NCI-H2029 treated with DMSO at 0.1 percent for 48 hours (cell line): ENCODE measurements around the gene FNDC3B.
"Not testable (repeated sequence)": the region's sequence is repeated elsewhere in the genome, so short reads cannot be mapped to it uniquely, and the experiment has no call there.

Experiments
- DNase-seq: peaks from one replicate; lab custom pipeline; 2025; lab: John Stamatoyannopoulos, UW

The FNDC3B gene

DNA sequence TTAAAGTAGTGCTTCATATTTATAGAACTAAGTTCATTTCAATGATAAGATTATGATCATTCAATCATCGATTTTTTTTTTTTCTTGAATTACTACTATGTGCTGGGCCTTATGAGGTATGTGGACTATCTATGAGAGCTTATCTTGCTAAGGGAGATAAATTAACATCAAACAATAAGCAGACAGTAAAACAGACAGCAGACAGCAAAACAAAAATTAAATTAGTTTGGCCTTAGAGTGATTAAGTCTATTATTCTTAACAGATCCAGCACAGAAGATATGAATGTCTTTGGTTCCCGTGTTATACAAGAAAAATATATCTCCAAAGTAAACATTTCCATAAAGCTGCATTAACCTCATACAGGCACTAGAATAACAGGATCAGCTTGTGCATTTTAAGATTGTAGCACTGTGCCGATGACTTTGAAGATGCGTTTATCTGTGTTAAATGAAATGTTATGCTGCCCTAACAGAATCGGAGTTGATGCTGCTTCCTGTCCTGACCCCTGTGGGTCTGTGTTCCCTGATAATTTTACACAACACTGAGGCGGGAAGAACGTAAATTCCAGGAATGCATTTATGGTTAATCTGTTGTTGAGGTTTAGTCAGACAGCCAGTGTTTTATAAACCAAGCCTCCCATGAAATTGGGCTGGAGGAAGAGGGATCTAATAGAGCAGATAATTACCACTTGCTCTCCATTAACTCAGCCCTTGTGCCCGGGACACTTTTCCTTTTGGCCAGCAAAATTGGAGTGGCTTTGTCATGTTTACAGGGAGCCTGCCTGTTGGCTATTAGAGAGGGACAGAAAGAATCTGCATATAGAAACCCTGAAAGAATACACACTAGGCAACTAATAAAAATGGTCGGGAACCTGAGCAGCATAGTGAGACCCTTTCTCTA, 328.1 kb downstream of the FNDC3B start:
- DNase-seq, result no peak

DNA sequence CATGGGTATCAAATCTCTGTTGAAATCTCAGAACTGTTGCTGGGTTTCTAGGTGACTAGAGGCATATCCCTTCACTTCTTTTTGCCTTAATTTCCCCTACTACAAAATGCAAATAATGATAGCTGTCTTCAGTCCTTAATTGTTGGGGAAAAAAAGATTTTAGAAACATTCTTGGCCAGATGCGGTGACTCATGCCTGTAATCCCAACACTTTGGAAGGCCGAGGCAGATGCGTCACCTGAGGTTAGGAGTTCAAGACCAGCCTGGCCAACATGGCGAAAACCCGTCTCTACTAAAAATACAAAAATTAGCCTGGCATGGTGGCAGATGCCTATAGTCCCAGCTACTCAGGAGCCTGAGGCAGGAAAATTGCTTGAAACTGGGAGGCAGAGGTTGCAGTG, 329.2 kb downstream of the FNDC3B start:
- not testable (repeated sequence) for DNase-seq

DNA sequence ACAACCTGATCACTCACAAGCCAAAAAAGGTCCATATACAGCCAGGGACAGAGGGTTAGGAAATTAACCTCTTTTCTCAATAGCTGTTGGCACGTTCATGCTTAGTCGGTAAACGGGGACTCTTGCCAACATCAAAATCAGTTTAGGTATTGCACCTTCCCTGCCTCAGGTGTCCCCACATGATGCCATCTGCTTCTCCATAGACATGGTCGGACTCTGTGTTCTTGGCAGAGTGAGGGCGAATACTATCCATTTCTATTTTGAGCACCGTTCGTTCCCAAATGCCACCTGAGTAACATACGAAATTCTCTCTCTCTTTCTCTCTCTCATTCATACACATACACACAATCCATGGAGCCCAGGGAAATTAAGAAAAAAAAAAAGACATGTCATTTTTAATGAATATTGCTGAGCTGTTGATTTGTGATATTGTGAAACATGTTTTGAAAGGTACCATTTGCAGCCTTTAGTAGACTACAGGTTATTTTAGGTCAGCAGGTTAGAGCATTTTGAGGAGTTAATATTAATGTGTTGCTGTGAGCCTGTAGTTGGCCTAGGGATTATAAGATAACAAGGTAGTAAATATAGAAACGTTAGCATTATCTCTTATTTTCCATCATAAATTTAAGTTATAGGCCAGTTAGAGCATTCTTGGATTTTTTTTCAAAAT, 330.3 kb downstream of the FNDC3B start:
- DNase-seq, result no peak

DNA sequence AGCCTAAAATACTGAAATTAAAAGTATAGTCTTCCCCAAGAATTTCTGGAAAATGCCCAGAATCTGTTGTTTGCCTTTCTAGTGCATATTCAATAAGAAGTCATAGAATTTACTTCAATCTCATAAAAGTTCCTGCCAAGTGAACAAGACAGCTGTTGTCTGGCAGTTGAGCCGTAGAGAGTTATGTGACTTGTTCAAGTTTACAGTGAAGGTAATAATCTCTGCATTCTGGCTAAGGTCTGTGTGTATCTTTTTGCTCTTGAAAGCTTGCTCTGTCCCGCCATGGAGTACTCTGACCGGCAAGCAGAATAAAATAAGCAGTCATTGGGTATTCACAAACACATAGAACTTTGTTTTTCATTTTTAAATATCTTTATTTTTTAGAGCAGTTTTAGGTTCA, 331.0 kb downstream of the FNDC3B start:
- DNase-seq, result no peak

DNA sequence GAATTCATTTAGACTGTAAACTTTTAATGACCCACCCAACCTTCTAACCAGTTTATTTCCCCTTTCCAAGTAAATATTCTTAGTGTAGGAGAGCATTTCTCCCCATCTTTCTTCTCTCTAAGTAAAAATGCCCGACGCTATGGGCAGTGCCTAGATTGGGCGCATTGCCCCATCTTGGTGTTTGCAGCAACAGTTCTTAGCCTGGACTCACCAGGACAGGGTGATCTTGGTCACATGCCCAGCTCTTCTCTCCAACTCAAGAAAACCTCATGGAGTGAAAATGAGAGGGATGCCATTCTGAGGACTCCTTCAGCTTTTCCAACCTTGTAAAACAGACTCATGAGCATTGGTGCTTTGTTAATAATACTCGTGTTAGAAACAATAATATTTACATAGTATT, 332.2 kb downstream of the FNDC3B start:
- DNase-seq, result no peak

DNA sequence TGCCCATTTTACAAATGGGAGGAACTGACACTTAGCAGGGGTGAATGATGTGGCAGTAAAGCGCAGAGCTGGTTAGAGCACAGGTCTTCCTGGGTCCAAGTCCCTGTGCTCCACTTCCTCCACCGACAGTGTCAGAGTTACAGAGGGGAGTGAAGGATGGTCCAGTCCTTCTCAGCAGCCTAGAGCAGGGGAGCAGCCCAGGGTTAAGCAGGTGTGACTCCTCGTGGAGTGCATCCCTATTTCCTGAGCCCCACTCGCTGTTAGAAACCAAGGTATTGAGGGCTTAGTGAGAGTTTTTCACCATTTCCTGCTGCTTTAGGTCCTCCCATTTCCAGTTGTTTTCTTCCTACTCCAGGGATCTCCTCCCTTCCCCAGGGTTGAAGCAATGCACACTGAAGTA, 333.5 kb downstream of the FNDC3B start:
- no peak for DNase-seq

DNA sequence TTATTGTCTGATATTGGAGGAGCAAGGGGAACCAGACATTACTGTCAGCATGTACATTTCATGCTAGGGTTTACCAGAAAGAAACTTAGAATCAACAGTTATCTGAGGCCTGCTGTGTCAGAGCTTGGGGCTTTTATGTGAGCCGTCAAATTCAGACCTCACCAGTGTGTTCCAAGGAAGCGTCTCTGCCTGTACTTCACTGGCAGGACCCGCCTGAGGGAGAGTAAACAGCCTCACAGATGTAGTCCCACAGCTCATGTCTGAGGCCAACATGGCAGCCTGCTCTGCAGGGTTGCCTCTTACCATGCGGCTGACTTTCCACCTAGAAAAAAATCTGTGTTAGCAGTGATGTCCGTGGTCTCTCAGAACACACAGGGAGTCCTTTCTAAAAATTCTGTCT, 334.5 kb downstream of the FNDC3B start:
- no peak for DNase-seq

DNA sequence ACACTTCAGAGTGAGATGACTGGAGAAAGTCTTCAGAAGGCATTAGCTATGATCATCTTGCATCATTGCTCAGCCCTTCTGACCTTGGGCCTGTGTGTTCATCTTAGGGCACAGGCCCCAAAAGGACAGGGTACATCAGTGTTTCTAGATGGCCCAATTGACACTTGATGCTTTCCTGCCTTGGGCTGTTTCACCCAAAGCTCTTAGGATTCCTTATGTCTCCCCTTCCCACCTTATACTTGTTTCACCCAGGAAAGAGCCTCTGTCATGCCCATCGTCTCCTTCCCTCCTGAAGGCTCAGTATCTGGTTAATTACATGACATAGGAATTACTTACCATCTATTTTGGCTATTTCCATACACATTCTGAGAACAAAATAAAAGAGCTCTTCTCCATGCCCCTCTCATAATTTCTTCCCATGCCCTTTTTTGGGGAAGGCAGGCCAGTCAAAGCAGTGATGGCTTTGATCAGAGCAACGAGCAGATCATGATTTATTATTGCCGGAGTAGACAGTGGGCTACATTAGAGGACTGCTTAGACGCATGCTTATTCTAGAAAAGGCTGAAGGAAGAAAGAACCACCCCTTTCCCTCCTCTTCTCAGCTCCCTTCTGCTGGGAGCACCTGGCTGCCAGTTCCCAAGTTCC, 335.9 kb downstream of the FNDC3B start:
- no peak for DNase-seq

DNA sequence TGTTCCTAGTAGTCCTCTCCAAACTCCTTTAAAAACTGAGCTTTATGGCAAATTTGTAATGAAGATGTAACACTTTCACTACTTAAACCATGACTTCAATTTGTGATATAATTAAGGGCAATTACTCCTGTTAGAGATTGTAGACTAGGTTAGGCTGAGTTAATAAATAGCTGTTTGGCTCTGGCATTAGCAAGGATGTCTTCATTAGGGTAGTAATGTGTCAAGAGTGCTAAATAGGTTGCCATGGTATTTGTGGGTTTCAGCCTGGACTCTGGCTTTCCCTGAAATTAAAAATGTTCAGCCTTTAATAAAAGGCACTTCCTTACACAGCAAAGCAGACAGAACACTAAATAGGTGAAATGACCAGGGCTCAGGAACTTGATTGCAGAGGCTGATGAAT, 337.0 kb downstream of the FNDC3B start:
- DNase-seq, result no peak

DNA sequence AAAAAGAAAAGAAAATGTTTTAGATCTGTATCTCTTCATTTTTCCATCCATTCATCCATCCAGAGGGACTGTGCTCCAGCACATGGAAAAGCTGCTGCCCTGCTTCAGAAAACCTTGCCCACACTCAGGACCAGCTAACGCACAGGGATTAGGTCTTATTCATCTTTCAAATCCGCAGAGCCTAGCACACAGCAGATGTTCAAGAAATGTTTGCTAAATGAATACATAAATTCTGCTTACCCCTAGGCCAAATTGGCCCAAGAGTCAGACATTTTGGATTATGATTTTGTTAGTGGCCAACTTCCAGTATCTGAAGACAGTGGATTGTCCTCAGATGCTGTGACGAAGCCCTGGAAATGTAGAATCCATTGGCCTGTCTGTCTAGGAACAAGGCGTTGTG, 337.5 kb downstream of the FNDC3B start:
- DNase-seq, result no peak

DNA sequence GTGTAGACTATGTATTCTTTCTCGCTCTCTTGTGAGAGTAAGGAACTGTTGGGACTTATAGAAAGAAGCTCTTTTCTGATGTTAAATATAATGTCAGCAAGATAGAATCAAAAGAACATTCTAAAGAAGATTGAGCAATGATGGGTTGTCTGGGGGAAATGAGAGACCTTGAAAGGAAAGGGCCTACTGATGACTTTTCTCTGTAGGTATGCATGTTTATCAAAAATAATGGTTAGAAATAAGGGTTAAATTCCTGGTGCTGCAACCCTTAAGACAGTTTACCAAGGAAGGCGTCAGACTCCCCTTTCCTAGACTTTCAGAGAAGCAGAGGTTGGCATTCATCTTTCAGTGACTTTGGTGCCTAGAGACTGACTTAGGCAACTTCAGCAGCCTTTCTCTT, 339.1 kb downstream of the FNDC3B start:
- DNase-seq, result no peak

DNA sequence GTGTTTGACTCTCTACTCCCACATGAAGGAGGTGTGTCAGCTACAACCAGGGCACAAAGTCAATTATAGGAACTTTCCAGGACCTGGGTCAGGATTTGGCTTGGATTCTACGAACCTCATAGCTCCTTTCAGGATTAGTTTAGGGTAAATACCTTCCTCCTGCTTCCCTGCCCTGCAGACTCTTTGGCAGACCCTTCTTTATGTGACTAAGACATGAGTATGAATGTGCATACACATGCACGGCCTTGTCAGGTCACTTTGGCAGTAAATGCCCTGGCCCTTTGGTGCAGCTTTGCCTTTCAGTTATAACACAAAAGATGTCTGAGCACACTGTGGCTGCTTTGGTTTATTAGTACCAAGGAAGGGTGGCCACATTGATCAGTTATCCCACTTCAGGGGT, 340.0 kb downstream of the FNDC3B start:
- DNase-seq, result no peak

DNA sequence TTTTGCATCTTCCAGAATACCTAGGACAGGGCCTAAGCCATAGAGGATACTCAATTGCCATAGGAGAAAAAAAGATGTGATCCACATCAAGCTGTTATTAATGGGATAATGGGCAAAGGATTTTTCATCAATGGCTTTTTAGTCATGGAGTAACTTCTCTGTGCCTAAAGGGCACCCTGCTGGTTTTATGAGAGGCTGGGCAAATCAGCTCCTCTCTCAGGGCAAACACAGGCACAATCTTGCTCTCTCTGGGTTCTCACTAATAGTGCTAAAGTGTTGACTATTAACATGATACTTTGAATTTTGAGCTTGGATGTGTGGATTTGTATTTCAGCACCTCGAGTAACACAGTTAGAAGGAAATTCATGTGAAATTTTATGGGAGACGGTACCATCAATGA, 341.3 kb downstream of the FNDC3B start:
- no peak for DNase-seq

DNA sequence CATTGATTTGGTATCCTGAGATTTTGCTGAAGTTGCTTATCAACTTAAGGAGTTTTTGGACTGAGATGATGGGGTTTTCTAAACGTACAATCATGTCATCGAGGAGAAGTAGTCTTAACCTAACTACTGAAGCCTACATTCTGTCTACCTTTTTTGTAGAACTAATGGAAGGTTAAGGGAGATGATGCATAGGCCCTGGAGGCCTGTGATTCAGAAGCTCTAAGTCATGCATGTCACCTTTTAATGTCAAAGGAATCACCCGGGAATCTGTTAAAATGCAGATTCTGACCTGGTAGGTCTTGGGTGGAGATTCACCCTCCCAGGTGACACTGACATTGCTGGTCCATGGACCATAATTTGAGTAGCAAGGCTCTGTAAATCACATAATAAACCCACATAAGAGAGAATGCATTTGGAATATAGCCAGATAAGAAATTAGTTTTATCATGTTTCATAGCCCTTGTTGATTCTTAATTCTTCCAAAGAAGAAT, 344.0 kb downstream of the FNDC3B start:
- no peak for DNase-seq

DNA sequence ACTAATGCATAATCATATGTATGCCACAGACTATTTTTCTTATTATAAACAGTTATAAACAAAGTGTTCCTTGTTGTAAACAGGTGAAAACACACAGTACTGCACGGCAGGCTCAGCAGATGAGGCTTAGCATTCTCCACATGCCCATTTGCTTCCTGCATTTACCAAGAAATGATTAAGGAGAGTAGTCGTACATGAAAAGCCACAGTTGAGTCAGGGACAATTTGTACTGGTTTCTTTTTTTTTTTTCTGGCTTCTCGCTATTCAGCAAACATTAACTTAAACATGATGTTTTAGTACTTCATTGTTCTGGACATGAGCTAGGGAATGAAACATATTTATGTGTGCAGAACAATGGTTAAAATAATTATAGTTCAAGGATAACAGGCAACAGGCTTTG, 345.5 kb downstream of the FNDC3B start:
- DNase-seq, result no peak

DNA sequence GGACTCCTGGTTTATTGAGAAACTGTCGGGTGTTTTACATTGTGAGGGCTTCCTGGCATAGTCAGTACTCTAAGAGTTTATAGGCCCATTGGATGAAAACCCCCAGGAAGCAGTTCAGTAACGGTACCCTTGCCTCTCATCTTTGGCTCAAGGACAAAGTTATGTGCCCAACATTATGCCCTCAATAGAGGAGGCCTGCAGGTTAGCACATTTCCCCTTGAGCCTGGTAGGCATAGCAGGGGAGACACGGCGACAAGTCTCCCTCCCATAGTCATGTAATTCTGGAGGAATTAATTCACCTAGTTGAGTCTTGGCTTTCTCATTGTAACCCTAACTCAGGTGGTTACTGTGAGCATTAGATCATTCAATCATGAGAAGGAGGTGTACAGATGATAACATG, 348.4 kb downstream of the FNDC3B start:
- DNase-seq, result no peak

DNA sequence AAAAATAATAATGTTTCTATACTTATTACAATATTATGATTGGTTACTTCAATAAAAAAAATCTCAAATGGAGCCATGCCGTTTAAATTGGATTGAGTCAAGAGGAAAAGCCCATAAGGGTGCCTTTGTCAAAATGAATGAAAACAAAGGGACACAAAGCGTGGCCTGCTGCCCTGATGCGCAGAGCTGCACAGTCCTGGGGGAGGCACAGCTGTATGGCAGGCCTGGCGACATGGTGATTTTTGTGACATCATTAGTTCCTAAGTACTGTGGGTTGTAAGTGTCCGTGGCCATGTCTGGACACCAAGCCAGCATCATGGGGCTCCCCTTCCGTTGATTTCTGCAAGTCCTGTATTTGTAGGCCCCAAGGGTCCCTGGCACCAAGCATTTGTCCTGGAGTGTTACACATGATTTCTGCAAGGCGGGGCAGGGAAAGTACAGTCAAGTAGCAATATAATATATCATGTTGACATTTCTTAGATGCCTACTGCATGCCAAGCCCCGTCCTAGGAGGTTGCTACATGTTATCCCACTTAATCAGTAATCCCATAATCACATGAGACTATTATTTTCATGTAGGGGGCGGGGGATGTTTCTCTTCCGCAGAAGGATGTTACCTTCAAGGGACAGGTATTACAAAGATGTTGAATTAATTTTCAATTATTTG, 349.2 kb downstream of the FNDC3B start:
- no peak for DNase-seq

DNA sequence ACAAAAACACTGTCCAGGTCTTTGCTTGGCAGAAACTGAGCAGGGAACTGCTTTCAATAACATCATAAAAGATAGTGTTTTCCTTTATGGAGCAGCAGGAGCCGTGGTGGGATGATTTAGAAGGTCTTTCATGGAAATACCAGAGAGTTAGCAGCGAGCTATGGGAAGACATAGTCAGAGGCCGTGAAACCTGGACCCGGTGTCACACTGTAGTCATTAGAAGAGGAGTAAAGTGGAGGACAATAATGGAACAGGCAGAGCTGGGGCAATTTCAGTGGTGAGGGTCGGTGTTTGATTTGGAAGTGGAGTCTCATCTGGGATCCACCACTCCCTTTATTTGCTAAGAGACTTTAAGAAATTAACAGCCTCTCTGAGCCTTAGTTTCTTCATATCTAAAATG, 351.4 kb downstream of the FNDC3B start:
- DNase-seq, result no peak

DNA sequence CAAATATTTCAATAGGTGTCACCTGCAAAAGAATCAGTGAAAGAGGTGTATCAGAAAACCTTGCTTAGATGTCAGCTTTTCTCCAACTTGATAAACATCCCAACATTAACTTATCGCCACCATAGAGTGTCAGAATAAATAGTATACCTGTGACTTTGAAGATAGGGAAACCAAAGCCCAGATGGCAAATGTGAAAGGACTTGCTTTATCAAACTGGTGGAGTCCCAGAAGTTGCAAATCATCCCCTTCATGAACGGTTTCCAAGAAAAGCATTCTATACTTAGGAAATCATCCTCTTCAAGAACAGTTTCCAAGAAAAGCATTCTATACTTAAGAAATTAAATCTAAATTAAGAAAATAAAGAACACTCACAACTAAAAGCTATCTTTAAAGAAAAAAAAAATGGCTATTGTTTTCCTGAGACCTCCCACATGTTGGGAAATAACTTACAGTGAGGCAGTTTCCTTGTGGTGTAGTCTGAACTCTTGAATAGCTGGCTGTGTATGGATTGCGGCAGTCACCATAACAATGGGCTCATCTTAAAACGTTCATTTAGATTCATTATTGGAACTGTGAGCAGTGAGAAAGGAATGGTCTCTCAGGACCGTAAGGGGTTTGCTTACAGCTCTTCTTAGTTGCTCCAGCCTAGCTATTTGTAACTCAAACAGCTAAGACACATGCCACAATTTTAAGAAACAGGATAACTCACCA, 352.4 kb downstream of the FNDC3B start:
- no peak for DNase-seq

DNA sequence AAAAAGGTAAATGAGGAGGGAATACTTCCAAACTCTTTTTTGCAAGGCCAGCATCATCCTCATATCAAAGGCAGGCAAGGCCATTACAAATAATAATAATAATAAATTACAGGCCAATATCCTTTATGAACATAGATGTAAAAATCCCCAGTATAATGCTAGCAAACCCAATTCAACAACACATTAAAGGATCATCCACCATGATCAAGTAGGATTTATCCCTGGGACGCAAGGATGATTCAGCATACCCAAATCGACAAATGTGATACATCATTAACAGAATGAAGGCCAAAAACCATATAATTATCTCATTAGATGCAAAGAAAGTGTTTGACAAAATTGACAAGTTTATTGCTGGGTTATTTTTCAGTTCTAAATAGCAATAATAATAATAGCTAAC, 355.3 kb downstream of the FNDC3B start:
- DNase-seq, result no peak

DNA sequence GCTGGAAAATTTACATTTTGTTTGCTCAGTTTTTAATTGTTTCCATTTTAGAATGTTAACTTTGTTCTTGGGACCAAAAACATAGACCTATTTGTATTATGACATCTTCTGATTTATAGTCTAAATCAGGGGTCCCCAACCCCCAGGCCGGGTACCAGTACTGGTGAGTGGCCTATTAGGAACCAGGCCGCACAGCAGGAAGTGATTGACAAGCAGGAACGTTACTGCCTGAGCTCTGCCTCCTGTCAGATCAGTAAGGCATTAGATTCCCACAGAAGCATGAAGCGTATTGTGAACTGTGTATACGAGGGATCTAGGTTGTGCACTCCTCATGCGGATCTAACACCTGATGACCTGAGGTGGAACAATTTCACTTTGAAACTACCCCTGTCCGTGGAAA, 357.0 kb downstream of the FNDC3B start:
- no peak for DNase-seq
